GM04503 (cell line): ENCODE measurements around the gene SOBP.

Source experiments
- DNase-seq: peaks from one replicate; pipeline ENCODE4 v3.0.0-alpha.2; 2012; ENCODE audit warnings: low read depth

The SOBP gene

DNA sequence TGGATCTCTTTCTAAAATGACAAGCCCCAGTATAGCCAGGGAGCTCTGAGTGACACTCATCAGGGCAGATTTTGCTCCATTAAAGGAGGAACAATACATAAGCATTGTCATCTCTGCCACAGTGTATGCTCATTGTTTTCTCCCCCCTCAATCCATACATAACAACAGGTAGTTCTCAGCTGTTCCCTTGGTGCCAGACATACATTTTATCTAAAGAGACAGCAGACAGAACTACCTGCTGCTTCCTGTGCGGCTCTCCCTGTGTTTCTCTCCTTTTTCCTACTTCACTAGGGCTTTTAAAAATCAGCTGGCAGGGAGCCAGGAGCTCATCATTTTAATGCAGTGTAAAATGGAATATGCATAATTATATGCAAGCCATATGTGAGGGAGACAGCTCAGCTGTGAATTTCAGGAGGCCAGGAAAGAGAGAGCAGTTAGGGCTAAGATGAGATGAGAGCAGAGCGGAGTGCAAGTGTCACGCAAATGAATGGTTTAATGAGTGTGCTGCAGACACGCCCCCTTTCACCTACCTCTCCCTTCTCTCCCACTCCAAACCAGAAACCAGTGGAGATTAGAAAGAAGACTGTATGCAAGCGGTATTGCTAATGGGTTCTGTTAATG lies 96.0 kb downstream of the SOBP start:
- no peak for DNase-seq

DNA sequence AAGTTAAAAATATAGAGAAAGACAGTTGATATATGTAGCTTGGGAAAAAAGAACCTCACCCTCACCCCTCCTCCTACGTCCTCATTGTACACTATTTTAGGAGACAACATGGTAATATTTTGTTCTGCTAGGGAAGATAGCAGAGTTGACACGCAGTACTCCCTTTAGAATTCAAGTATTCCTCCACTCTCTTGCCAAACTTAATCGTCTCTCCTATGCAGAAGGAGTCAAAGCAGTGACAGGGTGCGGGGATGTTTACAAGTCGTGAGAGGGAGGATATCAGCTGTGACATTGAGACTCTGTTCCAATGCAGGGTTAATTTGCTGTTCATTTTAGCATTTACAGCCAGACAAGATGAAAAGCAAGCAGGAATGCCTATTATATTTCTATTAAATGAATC lies 97.5 kb downstream of the SOBP start:
- DNase-seq, result no peak

GRCh38 chr6:107589199-107589598 lies 99.3 kb downstream of the SOBP start:
- no peak for DNase-seq

DNA sequence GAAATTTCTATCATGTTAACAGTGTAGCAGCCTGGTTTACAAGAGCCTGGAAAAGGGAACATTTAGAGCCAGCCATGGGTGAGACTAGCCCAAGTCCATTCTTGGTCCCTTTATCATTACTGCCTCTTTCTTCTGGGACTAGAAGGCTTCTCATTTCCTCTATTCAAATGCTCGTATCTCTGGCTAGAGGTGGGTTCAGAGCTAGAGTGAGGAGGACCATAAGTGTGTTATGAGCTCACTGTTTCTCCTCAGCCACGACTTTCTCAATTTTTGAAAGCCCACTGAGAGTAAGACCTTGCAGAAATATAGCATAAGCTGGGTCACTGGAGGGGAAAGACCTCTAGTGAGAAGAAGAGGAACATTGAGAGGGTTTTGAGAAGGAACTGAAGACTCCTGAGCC lies 100.0 kb downstream of the SOBP start:
- DNase-seq, result no peak

DNA sequence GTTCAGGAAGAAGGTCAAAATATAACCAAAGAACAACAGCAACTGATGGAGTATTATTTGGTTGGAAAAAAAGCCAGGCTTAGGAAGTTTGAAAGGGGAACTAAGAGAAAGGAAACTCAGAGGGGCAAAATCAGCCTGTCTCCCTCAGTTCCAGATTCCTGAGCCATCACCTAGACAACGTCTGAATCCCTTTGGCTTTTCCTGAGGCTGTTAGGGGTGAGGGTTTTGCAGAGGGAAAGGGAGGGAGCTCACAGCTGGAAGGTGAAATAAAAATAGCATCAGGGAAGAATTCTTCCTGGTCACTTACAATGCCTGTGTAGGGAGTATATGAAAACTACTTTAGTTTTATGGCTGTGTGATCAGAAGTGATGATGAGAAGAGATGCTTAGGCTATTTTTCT lies 100.5 kb downstream of the SOBP start:
- DNase-seq, result no peak

DNA sequence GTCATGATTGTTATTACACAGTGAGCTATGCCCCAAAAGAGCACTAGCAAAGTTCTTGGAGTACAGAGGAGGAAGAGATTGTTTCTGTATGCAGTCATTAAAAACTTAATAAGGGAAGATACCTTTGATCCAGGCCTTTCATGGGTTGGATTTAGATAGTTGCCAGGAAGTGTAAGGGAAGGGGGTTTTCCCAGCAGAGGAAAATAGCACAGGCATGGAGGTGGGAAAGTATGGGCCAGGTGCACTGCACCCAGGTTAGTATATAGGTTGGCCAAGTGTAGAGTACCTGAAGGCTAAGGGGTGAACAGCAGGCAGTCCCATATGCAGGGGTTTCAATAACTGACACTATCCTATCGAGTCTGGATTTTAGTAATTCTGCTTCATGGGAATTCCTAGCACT lies 101.4 kb downstream of the SOBP start:
- no peak for DNase-seq

DNA sequence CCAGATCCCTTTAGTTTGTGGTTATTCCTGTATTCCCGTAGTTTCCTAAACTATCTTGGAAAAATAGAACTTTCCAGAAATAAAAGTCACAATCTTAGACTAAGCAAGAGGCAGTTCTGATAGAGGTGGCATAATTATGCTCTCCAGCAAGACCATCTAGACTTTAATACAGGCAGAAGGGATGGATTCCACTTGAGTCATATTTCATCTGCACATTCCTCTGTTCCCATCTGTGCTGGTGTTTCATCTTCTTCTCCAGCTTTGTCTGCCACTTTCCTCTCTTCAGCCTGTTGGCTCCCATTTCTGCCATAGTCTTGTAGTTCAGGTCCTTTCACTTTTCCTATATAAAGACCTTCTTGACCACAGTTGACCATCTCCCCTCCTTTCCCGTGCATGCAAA lies 102.9 kb downstream of the SOBP start:
- DNase-seq, result no peak

DNA sequence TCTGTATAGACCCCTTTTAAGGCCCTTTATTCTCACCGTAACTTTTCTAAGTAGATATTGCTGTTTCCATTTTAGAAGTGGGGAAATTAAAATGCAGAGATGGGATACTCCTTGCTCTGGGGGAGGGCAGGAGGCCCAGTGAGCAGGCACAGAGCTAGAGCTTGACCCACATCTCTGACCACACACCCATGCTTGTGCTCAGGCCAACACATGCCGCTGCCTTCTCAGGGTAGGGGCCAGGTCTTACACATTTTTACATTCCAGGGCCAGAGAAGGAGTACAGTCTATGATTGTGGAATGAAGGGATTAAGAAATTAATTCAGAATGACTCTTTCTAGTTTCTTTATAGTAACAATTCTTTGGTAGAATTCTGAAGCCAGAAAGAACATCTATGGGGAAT lies 104.8 kb downstream of the SOBP start:
- no peak for DNase-seq

- DNase-seq, result no peak
These were observed 108.2 kb downstream of the SOBP start for GRCh38 chr6:107598091-107598490.

DNA sequence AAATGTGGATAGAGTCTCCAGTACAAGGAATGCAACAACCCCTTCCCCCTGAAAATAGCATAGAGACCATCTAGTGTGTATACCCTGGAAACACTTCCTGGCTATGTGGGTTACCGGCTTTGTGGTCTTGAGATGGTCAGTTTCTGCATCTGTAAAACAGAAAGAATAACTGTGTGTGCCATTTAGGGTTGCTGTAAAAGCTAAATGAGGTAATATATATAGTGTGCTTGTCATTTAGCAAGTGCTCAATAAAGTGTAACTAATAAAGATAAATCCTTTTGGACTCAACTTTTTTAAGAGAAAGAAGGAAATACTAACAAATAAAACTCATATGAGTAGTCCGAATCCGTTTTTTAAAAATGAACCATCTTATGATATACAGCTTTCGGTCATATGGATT lies 109.1 kb downstream of the SOBP start:
- DNase-seq, result no peak

GRCh38 chr6:107600121-107600520 lies 110.2 kb downstream of the SOBP start:
- no peak for DNase-seq

GRCh38 chr6:107600936-107601335 lies 111.0 kb downstream of the SOBP start:
- DNase-seq, result no peak

DNA sequence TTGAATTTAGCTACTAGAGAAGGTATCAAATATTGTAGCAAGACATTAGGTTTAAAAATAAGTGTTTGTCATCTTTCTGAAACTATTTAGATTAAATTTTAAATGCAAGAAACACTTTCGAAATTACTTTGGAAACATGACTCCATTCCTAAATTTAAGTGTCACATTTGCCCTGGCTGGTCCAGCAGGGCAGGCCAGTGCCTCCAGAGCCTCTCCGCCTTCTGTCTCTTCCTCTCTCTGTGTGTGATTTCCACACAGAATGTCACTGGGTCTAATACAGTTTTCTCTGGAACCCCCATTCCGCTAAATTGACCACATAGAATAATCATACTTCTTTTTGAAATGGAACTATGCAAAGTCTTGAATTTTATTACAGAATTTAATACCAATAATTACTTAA lies 111.5 kb downstream of the SOBP start:
- no peak for DNase-seq

DNA sequence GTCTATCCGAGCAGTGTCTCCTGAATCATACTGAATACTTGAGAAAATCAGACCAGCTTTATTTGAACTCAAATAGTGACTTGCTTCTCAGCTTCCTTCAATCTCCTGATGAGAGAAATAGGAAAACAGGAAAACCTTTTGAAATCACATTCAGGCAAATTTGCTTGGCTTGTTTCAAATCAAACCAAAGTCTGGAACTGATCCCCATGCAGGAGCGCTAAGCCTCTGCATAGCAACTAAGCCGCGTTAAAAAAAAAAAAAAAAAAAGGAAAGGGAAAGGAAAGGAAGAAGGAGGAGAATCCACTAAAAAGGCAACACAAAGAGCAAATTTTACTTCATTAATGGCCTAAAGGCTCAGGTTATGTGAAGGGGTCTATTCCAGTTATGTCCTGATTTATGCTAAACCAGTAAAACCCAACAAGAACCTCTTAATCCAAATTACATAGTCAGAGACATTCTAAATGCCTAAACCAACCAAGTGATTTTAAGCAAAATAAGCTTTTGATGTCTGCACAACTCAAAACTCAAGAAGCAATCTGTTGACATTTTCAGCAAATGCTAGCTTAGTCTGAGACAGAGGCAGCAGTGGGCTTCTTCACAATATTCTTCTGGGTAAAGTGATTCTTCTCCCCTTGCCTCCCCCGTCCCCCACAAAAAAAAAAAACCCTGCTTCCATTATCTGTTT lies 112.5 kb downstream of the SOBP start:
- DNase-seq, result no peak

- no peak for DNase-seq
These were observed 113.1 kb downstream of the SOBP start for GRCh38 chr6:107603006-107603370.

- no peak for DNase-seq
These were observed 114.6 kb downstream of the SOBP start for GRCh38 chr6:107604549-107604948.

- no peak for DNase-seq
These were observed 116.5 kb downstream of the SOBP start for GRCh38 chr6:107606407-107606806.

GRCh38 chr6:107607116-107607515 lies 117.2 kb downstream of the SOBP start:
- no peak for DNase-seq

DNA sequence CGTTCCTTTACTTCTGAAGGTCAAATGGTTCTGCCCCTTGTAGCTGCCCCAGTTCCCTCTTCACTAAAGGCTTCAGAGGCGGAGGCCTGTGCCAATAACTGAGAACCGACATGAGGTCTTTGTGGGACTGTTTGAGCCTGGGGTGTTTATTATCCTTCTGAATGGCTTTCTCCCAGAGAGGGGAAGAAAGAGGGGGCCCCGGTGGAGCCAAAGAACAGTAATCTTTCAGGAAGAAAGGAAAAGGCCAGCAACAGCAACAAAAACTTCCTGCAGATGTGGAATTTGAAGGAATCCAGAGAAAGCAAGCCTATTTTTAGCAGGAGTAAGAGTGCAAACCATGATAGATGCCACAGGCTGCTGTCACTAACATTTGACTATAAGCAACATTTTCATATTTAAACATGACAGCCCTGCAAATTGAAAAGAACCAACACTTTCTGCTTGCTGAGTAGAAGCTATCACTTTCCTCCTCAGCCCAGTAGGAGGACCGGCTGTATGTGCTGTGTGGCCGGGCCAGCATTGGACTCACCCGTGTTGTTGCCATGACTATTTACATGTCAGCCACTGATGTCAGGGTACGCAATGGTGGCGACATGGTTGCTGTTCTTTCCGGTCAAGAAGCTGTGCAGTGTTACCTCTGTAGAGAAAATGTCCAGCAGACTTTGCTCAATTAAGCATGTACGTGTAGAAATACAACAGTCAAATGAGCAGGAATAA lies 121.3 kb downstream of the SOBP start:
- DNase-seq, result no peak

DNA sequence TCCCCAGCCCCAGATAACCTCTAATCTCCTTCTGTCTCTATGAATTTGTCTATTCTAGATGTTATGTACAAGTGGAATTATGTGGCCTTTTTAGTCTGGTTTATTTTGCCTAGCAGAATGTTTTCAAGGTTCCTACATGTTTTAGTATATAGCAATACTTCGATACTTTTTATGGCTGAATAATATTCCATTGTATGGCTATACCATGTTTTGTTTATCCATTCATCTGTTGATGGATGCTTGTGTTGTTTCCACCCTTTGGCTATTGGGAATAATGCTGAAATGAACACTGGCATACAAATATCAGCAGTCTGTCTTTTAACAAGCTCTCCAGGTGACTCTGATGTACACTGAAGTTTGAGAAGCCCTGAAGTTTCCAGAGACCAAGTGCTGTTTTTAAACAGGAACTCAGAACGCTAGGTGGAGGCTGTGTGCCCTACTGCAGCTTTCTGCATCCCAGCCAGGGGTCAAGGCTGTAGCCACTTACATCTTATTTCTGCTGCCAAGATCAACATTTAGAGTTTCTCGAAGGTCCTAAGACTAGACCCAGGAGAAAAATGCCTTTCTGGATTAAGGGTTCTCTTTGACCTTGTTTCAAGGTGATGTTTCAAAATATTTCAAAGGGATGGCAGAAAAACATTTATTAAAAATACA lies 123.0 kb downstream of the SOBP start:
- no peak for DNase-seq

- DNase-seq, result no peak
These were observed 123.9 kb downstream of the SOBP start for GRCh38 chr6:107613651-107614379.

DNA sequence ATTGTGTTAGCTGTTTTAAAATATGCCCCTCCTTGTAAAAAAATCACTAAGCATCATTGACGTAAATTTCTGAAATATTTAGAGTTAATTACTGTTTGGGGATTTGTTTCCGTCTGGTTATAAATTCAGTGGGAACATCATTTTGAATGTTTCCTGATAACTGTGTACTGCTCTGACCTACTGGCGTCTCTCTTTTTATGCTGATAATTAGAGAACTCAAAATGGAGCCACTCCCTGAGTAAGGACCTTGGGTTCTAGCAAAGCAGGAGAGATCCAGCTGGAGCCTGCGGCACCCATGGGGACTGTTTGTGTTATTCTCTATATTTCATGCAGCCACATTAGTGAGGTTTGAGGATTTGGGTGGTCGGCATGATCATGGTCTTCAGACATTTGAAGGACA lies 124.9 kb downstream of the SOBP start:
- DNase-seq, result no peak
